H9 (cell line): ENCODE data around the gene UTP11. TPM values are rescaled to one million over a fixed set of nuclear protein-coding genes. Genes with fewer than 3 reads are reported as not detected.

Experiments
- DNase-seq: peaks from one replicate; pipeline ENCODE4 v3.0.0-alpha.2; 2017
- H2AFZ ChIP-seq: one replicate; pipeline ENCODE4 v1.6.1; 2013; ENCODE audit warnings: mild to moderate bottlenecking, low read length, control low read depth, moderate library complexity
- H2AK5ac ChIP-seq: 2 replicates; pipeline ENCODE4 v1.6.1; 2013; ENCODE audit warnings: low read length, control low read depth, mixed read lengths; ENCODE audit not compliant: insufficient read length
- H2BK120ac ChIP-seq: one replicate; pipeline ENCODE4 v1.6.1; 2013; ENCODE audit warnings: low read depth, mild to moderate bottlenecking, low read length, control low read depth, inconsistent platforms; ENCODE audit not compliant: poor library complexity, severe bottlenecking
- H2BK12ac ChIP-seq: 2 replicates; pipeline ENCODE4 v1.6.1; 2013; ENCODE audit warnings: low read length, control low read depth, mixed read lengths, low read depth; ENCODE audit not compliant: insufficient read length
- H2BK15ac ChIP-seq: 2 replicates; pipeline ENCODE4 v1.6.1; 2013; ENCODE audit warnings: low read depth, low read length, control low read depth
- H2BK20ac ChIP-seq: one replicate; pipeline ENCODE4 v1.6.1; 2013; ENCODE audit warnings: low read depth, mild to moderate bottlenecking, low read length, control low read depth, inconsistent platforms; ENCODE audit not compliant: poor library complexity, severe bottlenecking
- H2BK5ac ChIP-seq: 2 replicates; pipeline ENCODE4 v1.6.1; 2013; ENCODE audit warnings: low read length, control low read depth, mixed read lengths; ENCODE audit not compliant: insufficient read length
- H3K14ac ChIP-seq: 2 replicates; pipeline ENCODE4 v1.6.1; 2013; ENCODE audit warnings: low read length, control low read depth; ENCODE audit not compliant: insufficient read depth
- H3K18ac ChIP-seq: 2 replicates; pipeline ENCODE4 v1.6.1; 2013; ENCODE audit warnings: low read depth, mild to moderate bottlenecking, mixed read lengths, low read length, control low read depth; ENCODE audit not compliant: insufficient read length
- H3K23ac ChIP-seq: 2 replicates; pipeline ENCODE4 v1.6.1; 2013; ENCODE audit warnings: low read length, control low read depth, mixed read lengths, low read depth; ENCODE audit not compliant: insufficient read length
- H3K23me2 ChIP-seq: 2 replicates; pipeline ENCODE4 v1.6.1; 2013; ENCODE audit warnings: low read depth, mild to moderate bottlenecking, mixed read lengths, low read length, control low read depth; ENCODE audit not compliant: insufficient read length, poor library complexity, severe bottlenecking
- H3K27ac ChIP-seq: 2 replicates; pipeline ENCODE4 v1.5.1; 2013; ENCODE audit warnings: low read length, control low read depth, mixed read lengths, low read depth; ENCODE audit not compliant: insufficient read length
- H3K27me3 ChIP-seq: 2 replicates; pipeline ENCODE4 v1.6.1; 2013; ENCODE audit warnings: low read length, control low read depth, inconsistent platforms; ENCODE audit not compliant: insufficient read depth
- H3K4ac ChIP-seq: 2 replicates; pipeline ENCODE4 v1.6.1; 2013; ENCODE audit warnings: low read depth, mild to moderate bottlenecking, control low read depth, inconsistent platforms, low read length, moderate library complexity
- H3K4me1 ChIP-seq: 2 replicates; pipeline ENCODE4 v1.6.1; 2013; ENCODE audit warnings: low read length, control low read depth, inconsistent platforms; ENCODE audit not compliant: insufficient read depth
- H3K4me2 ChIP-seq: 2 replicates; pipeline ENCODE4 v1.6.1; 2013; ENCODE audit warnings: low read length, control low read depth, mixed read lengths; ENCODE audit not compliant: insufficient read length, insufficient read depth
- H3K56ac ChIP-seq: 2 replicates; pipeline ENCODE4 v1.6.1; 2013; ENCODE audit warnings: low read depth, mild to moderate bottlenecking, mixed read lengths, low read length, control low read depth; ENCODE audit not compliant: insufficient read length
- H3K79me1 ChIP-seq: 2 replicates; pipeline ENCODE4 v1.6.1; 2013; ENCODE audit warnings: low read depth, mild to moderate bottlenecking, moderate library complexity, low read length, control low read depth, inconsistent platforms; ENCODE audit not compliant: insufficient read depth, poor library complexity, severe bottlenecking
- H3K79me2 ChIP-seq: 2 replicates; pipeline ENCODE4 v1.6.1; 2013; ENCODE audit warnings: low read length, control low read depth, inconsistent platforms; ENCODE audit not compliant: insufficient read depth
- H3K9ac ChIP-seq: 2 replicates; pipeline ENCODE4 v1.6.1; 2013; ENCODE audit warnings: low read length, control low read depth, mixed read lengths; ENCODE audit not compliant: insufficient read length; ENCODE audit errors: extremely low read depth
- H3K9me3 ChIP-seq: one replicate; pipeline ENCODE4 v1.6.1; 2013; ENCODE audit warnings: low read depth, low read length, inconsistent platforms; ENCODE audit not compliant: control insufficient read depth
- H3T11ph ChIP-seq: one replicate; pipeline ENCODE4 v1.6.1; 2013; ENCODE audit warnings: mild to moderate bottlenecking, low read length, control low read depth, inconsistent platforms
- H4K20me1 ChIP-seq: one replicate; pipeline ENCODE4 v1.6.1; 2013; ENCODE audit not compliant: control insufficient read depth, insufficient read length, insufficient read depth
- H4K5ac ChIP-seq: 2 replicates; pipeline ENCODE4 v1.6.1; 2013; ENCODE audit warnings: low read depth, mild to moderate bottlenecking, mixed read lengths, low read length, control low read depth; ENCODE audit not compliant: insufficient read length
- H4K8ac ChIP-seq: replicated peaks from 2 replicates; pipeline ENCODE4 v1.6.1; 2013; ENCODE audit warnings: low read length, control low read depth, mixed read lengths, low read depth; ENCODE audit not compliant: insufficient read length
- H4K91ac ChIP-seq: 2 replicates; pipeline ENCODE4 v1.6.1; 2013; ENCODE audit warnings: low read depth, mild to moderate bottlenecking, moderate library complexity, mixed read lengths, low read length, control low read depth; ENCODE audit not compliant: insufficient read length
- H3K27ac Mint-ChIP-seq, 3 experiments: 2 replicates in 2 of 3; 3 replicates in 1 of 3; pipeline ENCODE4 v1.8.0; 2020 to 2021; ENCODE audit warnings: mixed read lengths in 3 of 3, mild to moderate bottlenecking in 1 of 3, moderate library complexity in 1 of 3
- H3K27me3 Mint-ChIP-seq: 2 replicates; pipeline ENCODE4 v1.8.0; 2021; ENCODE audit warnings: low read depth, mild to moderate bottlenecking, moderate library complexity, mixed read lengths
- H3K36me3 Mint-ChIP-seq, 3 experiments: 2 replicates in 2 of 3; 3 replicates in 1 of 3; pipeline ENCODE4 v1.8.0; 2020 to 2021; ENCODE audit warnings: low read depth in 3 of 3, mixed read lengths in 3 of 3; ENCODE audit not compliant: insufficient read depth in 1 of 3
- H3K4me1 Mint-ChIP-seq, 2 experiments: 2 replicates each; pipeline ENCODE4 v1.8.0; 2020; ENCODE audit warnings: mixed read lengths in 2 of 2
- H3K4me3 Mint-ChIP-seq, 2 experiments: 2 replicates in 1 of 2; 3 replicates in 1 of 2; pipeline ENCODE4 v1.8.0; 2020 to 2021; ENCODE audit warnings: mild to moderate bottlenecking in 2 of 2, mixed read lengths in 2 of 2, moderate library complexity in 1 of 2
- H3K9me3 Mint-ChIP-seq, 2 experiments: 2 replicates in 1 of 2; 3 replicates in 1 of 2; pipeline ENCODE4 v1.8.0; 2020; ENCODE audit warnings: mild to moderate bottlenecking in 2 of 2, mixed read lengths in 2 of 2, moderate library complexity in 1 of 2
- CTCF ChIP-seq: fragments of 200-600 bp; sonication (generic); conservative IDR thresholded peaks from 3 replicates; pipeline ENCODE4 v1.8.0; 2021; ENCODE audit warnings: antibody characterized with exemption, mild to moderate bottlenecking
- WGBS: extraction: QIAGEN DNeasy Blood & Tissue Kit; methylation state at CpG from one replicate; pipeline ENCODE4 v1.1.7; 2013; ENCODE audit warnings: missing lambda C conversion rate, low lambda C conversion rate, mixed read lengths; ENCODE audit not compliant: insufficient read length; ENCODE audit errors: extremely low coverage; 5-methylcytosine and 5-hydroxymethylcytosine counted together
- total RNA-seq: library from RNA; stranded (reverse); gene quantifications from 2 replicates; pipeline ENCODE4 v1.2.1, GENCODE V29; 2021

Gene UTP11
- total RNA-seq, 1 experiment from 2014 or later = 63.1 TPM

DNA sequence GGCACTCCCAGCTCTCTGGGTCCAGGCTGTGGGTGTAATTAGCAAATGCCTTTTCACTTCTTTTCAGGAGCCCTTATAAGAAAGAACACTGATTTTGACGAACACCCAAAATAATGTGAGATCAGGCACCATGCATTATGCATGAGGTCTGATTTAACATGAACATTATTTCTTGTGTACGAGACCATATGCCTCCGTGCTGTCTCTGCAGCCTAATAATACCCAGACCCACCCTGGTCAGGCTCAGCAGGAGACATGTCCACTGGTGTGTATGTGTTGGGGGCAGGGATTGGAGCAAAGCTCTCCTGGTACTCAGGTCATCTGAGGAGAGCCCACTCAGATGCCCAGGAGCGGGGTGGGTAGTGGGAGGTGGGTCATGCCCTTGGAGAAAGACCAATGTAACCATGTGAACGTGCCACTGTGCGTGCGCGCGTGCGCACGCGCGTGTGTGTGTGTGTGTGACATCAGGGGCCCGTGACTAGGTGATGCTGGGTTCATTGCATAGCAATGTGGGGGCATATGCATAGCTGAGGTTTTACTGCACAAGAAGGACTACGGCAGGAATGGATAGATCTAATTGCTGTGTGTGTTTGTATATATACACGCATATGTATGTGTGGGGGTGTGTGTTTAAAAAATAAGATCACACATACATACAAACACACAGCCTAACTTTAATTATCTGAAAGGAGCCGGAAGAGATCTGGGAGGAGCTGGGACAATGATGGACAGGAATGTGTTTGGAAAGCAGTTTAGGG, 27.0 kb downstream of the UTP11 start:
- no CpG with 5 or more reads among the region's 17 CpGs for WGBS
- H3K9ac ChIP-seq = no peak overlapping the region
- no peak overlapping the region for H4K5ac ChIP-seq
- no peak overlapping the region for H3K56ac ChIP-seq
- no peaks in the 10 kb centered on the region for H4K20me1 ChIP-seq
- H3K4ac ChIP-seq = no peak overlapping the region
- TF ChIP-seq CTCF = no peak
- peaks cover 24% of the 10 kb centered on the region for H3K27me3 Mint-ChIP-seq
- peaks cover 17 to 42% (median 33%) of the 10 kb centered on the region in 3 experiments for H3K36me3 Mint-ChIP-seq
- no peak for DNase-seq
- no peak overlapping the region for H4K91ac ChIP-seq
- no peak overlapping the region for H2BK120ac ChIP-seq
- no peak overlapping the region for H3K27ac ChIP-seq
- no peak overlapping the region for H3K4me2 ChIP-seq
- no peak overlapping the region for H2AK5ac ChIP-seq
- H2BK15ac ChIP-seq = no peak overlapping the region
- H3K27me3 ChIP-seq = peaks cover 3% of the 10 kb centered on the region; the same call in 1 of the 2 replicates
- H2BK20ac ChIP-seq = no peak overlapping the region
- peaks cover 0 to 6% of the 10 kb centered on the region in 2 experiments; a peak in 3 of 5 replicates for H3K9me3 Mint-ChIP-seq
- H3K4me1 Mint-ChIP-seq = peaks cover 23 to 41% of the 10 kb centered on the region in 2 experiments
- H3K18ac ChIP-seq = no peak overlapping the region
- H3K14ac ChIP-seq = no peak overlapping the region
- no peaks in the 10 kb centered on the region for H3K9me3 ChIP-seq
- H2AFZ ChIP-seq = no peak overlapping the region
- peaks cover 5% of the 10 kb centered on the region for H3K23me2 ChIP-seq
- H3K27ac Mint-ChIP-seq = no peak overlapping the region
- no peaks in the 10 kb centered on the region for H3K79me1 ChIP-seq
- H2BK5ac ChIP-seq = no peak overlapping the region
- H3K4me1 ChIP-seq = 0 out of 2 replicates have a peak, but pooled peaks cover 1% of the 10 kb centered on the region
- no peak overlapping the region for H3T11ph ChIP-seq
- no peak overlapping the region for H3K4me3 Mint-ChIP-seq
- H3K79me2 ChIP-seq = no peaks in the 10 kb centered on the region; the same call in 1 of the 2 replicates
- H2BK12ac ChIP-seq = no peak overlapping the region
- no peak overlapping the region for H4K8ac ChIP-seq
- H3K23ac ChIP-seq = no peak overlapping the region
